ENCODE measurements around the gene RASGRP3. TPM values are rescaled to one million over a fixed set of nuclear protein-coding genes. Genes with fewer than 3 reads are reported as not detected.
"Not testable (repeated sequence)": the region's sequence is repeated elsewhere in the genome, so short reads cannot be mapped to it uniquely, and the experiment has no call there.

The RASGRP3 gene
- total and polyA plus RNA-seq, 10 donors, result 13.2 to 68.1 (median 44.5) TPM

DNA sequence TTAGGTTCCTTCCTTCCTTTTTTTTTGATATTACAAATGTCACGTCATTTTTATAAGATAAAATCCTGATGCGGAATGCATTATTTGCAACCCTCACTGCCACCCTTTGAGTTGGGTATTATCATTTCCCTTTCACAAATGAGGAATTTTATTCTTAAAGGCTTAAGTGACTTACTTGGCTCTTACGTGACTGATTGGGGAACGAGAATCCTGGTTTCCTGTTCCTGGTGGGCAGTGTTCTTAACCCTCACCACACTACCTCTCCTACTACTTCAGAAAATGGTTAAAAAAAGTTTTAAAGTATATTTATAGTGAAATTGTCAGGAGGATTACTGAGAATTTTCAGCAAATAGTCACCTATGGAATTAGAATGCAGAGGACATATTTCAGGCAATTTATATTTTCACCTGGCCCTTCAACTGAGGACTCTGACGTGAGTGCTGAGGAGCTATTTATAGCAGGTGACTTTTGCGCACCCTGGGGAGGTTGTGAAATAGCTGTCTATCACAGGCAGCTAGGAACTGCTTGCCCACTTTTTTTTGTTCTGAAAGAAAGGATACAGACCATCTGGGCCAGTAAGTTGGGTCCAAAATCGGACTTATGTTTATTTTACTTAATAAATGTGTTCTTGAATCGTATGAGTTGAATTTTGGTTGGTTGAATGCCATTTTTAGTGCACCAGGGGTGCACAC, 18.7 kb upstream of the RASGRP3 start:
- Histone ChIP-seq H3K27me3 (replicated peaks in 1 of 7) (no peaks in the 10 kb centered on the region), H3K4me1 (peaks cover 0 to 11% (median 0%) of the 10 kb centered on the region in 6 donors), H3K27ac (peak overlapping the region in 1 of 8 donors; percentile 2), H3K36me3 (no peaks in the 10 kb centered on the region), H3K4me3 (no peak overlapping the region), H3K9me3 (peaks cover 0 to 12% (median 8%) of the 10 kb centered on the region in 8 donors)
- no peak for DNase-seq
- TF ChIP-seq, protein P1, sequence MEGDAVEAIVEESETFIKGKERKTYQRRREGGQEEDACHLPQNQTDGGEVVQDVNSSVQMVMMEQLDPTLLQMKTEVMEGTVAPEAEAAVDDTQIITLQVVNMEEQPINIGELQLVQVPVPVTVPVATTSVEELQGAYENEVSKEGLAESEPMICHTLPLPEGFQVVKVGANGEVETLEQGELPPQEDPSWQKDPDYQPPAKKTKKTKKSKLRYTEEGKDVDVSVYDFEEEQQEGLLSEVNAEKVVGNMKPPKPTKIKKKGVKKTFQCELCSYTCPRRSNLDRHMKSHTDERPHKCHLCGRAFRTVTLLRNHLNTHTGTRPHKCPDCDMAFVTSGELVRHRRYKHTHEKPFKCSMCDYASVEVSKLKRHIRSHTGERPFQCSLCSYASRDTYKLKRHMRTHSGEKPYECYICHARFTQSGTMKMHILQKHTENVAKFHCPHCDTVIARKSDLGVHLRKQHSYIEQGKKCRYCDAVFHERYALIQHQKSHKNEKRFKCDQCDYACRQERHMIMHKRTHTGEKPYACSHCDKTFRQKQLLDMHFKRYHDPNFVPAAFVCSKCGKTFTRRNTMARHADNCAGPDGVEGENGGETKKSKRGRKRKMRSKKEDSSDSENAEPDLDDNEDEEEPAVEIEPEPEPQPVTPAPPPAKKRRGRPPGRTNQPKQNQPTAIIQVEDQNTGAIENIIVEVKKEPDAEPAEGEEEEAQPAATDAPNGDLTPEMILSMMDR (IDR thresholded peaks at IDR 0.05 in 8 of 11, conservative IDR thresholded peaks at IDR 0.05 in 3 of 11), result no peak
- TF ChIP-seq POLR2A (IDR thresholded peaks at IDR 0.05) (no peak), POLR2AphosphoS5 (IDR thresholded peaks at IDR 0.05) (no peak)
- intact Hi-C loops (cut with DNase I; ENCODE audit: low total_unique reads), result no loop called here
- WGBS, 5 donors, result 22 to 35% (median 24%) methylated on average over 8 of the region's 8 CpGs

DNA sequence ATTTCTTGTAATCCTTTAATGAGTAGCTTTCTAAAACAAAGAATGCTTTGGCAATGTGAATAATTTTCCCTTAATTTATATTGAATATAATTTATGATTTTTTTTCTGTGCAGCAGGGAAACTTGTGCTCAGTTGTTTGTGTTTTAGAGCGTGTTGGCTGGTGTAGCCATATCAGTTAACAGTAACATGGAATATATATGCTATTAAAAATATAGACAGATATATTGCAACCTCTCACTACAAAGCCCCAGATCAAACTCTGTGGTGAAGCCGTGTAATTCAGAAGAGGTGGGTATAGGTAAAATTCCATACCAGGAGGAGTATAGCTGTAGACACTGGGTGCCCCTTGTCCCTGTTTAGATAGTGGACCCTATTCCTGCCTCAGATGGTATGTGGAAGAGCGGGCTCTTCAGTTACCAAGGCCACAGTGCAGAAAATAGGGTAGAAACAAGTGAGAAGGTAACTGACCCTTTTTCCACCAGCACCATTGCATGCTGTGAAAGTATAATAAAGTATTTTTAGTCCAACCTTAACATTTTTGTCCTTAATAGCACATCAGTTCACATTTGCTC, 18.1 kb upstream of the RASGRP3 start:
- Histone ChIP-seq H3K27ac (no peak overlapping the region), H3K9me3 (peaks cover 0 to 9% (median 2%) of the 10 kb centered on the region in 8 donors), H3K36me3 (no peaks in the 10 kb centered on the region), H3K4me1 (peaks cover 0 to 11% (median 0%) of the 10 kb centered on the region in 6 donors), H3K27me3 (replicated peaks in 1 of 7) (no peaks in the 10 kb centered on the region), H3K4me3 (no peak overlapping the region)
- 88 to 98% (median 92%) methylated on average over 3 of the region's 3 CpGs for WGBS, 5 donors
- intact Hi-C loops (cut with DNase I; ENCODE audit: low total_unique reads), result no loop called here
- no peak for DNase-seq
- TF ChIP-seq, protein P1 (IDR thresholded peaks at IDR 0.05 in 8 of 11, conservative IDR thresholded peaks at IDR 0.05 in 3 of 11), result no peak
- TF ChIP-seq POLR2A (IDR thresholded peaks at IDR 0.05), result no peak
- TF ChIP-seq POLR2AphosphoS5 (IDR thresholded peaks at IDR 0.05), result no peak

DNA sequence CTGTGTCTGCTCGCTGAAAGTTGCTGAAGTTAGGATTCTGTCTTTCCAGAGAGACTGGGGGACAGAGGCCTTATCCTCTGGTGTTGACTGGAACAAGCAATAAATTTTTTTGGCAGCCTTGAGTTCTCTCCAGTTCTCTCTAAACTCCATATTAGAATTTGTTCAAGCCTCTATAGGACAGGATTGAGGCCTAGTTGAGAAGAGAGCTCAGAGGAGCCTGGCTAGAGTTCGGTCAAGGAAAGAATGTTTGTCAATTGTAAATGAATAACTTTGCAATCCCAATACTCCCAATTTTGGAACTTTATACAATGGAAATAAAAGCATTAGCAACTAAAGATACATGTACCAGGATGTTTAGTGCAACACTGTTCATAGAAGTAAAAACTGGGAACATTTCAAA, 16.7 kb upstream of the RASGRP3 start:
- Histone ChIP-seq H3K27ac (no peak overlapping the region), H3K4me3 (no peak overlapping the region), H3K4me1 (peaks cover 0 to 11% (median 0%) of the 10 kb centered on the region in 6 donors), H3K36me3 (no peaks in the 10 kb centered on the region), H3K27me3 (replicated peaks in 1 of 7) (no peaks in the 10 kb centered on the region), H3K9me3 (no peaks in the 10 kb centered on the region)
- intact Hi-C loops (cut with DNase I; ENCODE audit: low total_unique reads), result no loop called here
- WGBS, 5 donors, result 96 to 100% (median 97%) methylated on average over 2 of the region's 2 CpGs
- TF ChIP-seq, protein P1 (IDR thresholded peaks at IDR 0.05 in 8 of 11, conservative IDR thresholded peaks at IDR 0.05 in 3 of 11), result no peak
- no peak for DNase-seq

DNA sequence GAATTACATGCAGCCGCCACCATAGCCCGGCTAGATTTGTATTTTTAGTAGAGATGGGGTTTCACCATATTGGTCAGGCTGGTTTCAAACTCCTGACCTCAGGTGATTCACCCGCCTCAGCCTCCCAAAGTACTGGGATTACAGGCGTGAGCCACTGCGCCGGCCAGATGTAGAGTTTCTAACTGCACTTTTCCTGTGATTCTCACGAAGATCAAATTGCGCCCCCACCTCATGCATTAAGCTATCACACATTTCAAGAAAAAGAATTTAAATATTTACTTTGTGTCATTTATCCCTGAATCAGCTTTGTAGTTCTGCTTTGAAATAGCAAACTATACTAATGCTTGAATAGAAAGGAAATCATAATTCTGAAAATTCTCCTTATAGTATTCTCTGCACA, 13.9 kb upstream of the RASGRP3 start:
- H3K27ac ChIP-seq; H3K4me3 ChIP-seq; H3K36me3 ChIP-seq; H3K27me3 ChIP-seq (replicated peaks in 1 of 7); intact Hi-C loops (cut with DNase I; ENCODE audit: low total_unique reads); H3K9me3 ChIP-seq; DNase-seq; H3K4me1 ChIP-seq: not testable (repeated sequence)
- WGBS, 5 donors, result 91 to 93% (median 93%) methylated on average over 8 of the region's 8 CpGs
